ENCODE results near the gene THEM5.

THEM5 gene

GRCh38 chr1:151833172-151833900 is 20.2 kb downstream of the THEM5 start:
- TF ChIP-seq POLR2A (IDR thresholded peaks at IDR 0.05; ENCODE audit: low read depth, low read length) (no peak), POLR2AphosphoS5 (IDR thresholded peaks at IDR 0.05; ENCODE audit: low read depth, low read length) (no peak), TAF1 (IDR thresholded peaks at IDR 0.05; ENCODE audit: borderline replicate concordance, low read depth, low read length) (no peak)
- no peak for DNase-seq (ENCODE audit: insufficient read length)
- FAIRE-seq: no peak

GRCh38 chr1:151832318-151832980 is 21.1 kb downstream of the THEM5 start:
- no peak for FAIRE-seq
- no peak for DNase-seq (ENCODE audit: insufficient read length)
- TF ChIP-seq POLR2A (IDR thresholded peaks at IDR 0.05; ENCODE audit: low read depth, low read length) (no peak), POLR2AphosphoS5 (IDR thresholded peaks at IDR 0.05; ENCODE audit: low read depth, low read length) (no peak)

GRCh38 chr1:151831605-151832004 is 21.9 kb downstream of the THEM5 start, which contains the start of gene RORC:
TSS of gene RORC (minus strand) at chr1:151831802. CDS start at chr1:151831764, 38 bp downstream.
- FAIRE-seq: no peak
- TF ChIP-seq POLR2AphosphoS5 (IDR thresholded peaks at IDR 0.05; ENCODE audit: low read depth, low read length): no peak
- TF ChIP-seq TAF1 (IDR thresholded peaks at IDR 0.05; ENCODE audit: borderline replicate concordance, low read depth, low read length): no peak
- TF ChIP-seq POLR2A (IDR thresholded peaks at IDR 0.05; ENCODE audit: low read depth, low read length): no peak
- no peak for DNase-seq (ENCODE audit: insufficient read length)

- no peak for TF ChIP-seq POLR2AphosphoS5 (IDR thresholded peaks at IDR 0.05; ENCODE audit: low read depth, low read length)
- TF ChIP-seq POLR2A (IDR thresholded peaks at IDR 0.05; ENCODE audit: low read depth, low read length): no peak
- no peak for TF ChIP-seq TAF1 (IDR thresholded peaks at IDR 0.05; ENCODE audit: borderline replicate concordance, low read depth, low read length)
- FAIRE-seq: no peak
- no peak for DNase-seq (ENCODE audit: insufficient read length)
These were observed 22.3 kb downstream of the THEM5 start for GRCh38 chr1:151831256-151831591.

- DNase-seq (ENCODE audit: insufficient read length) (no peak), FAIRE-seq (no peak)
- TF ChIP-seq POLR2A (IDR thresholded peaks at IDR 0.05; ENCODE audit: low read depth, low read length) (no peak), POLR2AphosphoS5 (IDR thresholded peaks at IDR 0.05; ENCODE audit: low read depth, low read length) (no peak), TAF1 (IDR thresholded peaks at IDR 0.05; ENCODE audit: borderline replicate concordance, low read depth, low read length) (no peak)
These were observed 23.5 kb downstream of the THEM5 start for GRCh38 chr1:151830055-151830454.

GRCh38 chr1:151829352-151830046 is 24.0 kb downstream of the THEM5 start:
- no peak for TF ChIP-seq POLR2A (IDR thresholded peaks at IDR 0.05; ENCODE audit: low read depth, low read length)
- TF ChIP-seq TAF1 (IDR thresholded peaks at IDR 0.05; ENCODE audit: borderline replicate concordance, low read depth, low read length): no peak
- no peak for TF ChIP-seq POLR2AphosphoS5 (IDR thresholded peaks at IDR 0.05; ENCODE audit: low read depth, low read length)
- no peak for FAIRE-seq
- no peak for DNase-seq (ENCODE audit: insufficient read length)

GRCh38 chr1:151828921-151829320 is 24.6 kb downstream of the THEM5 start:
- TF ChIP-seq POLR2AphosphoS5 (IDR thresholded peaks at IDR 0.05; ENCODE audit: low read depth, low read length) (no peak), TAF1 (IDR thresholded peaks at IDR 0.05; ENCODE audit: borderline replicate concordance, low read depth, low read length) (no peak), POLR2A (IDR thresholded peaks at IDR 0.05; ENCODE audit: low read depth, low read length) (no peak)
- FAIRE-seq: no peak
- no peak for DNase-seq (ENCODE audit: insufficient read length)

- TF ChIP-seq POLR2AphosphoS5 (IDR thresholded peaks at IDR 0.05; ENCODE audit: low read depth, low read length) (no peak), TAF1 (IDR thresholded peaks at IDR 0.05; ENCODE audit: borderline replicate concordance, low read depth, low read length) (no peak), POLR2A (IDR thresholded peaks at IDR 0.05; ENCODE audit: low read depth, low read length) (no peak)
- FAIRE-seq (no peak), DNase-seq (ENCODE audit: insufficient read length) (no peak)
These were observed 25.7 kb downstream of the THEM5 start for GRCh38 chr1:151827853-151828252.

GRCh38 chr1:151825751-151826660 is 27.5 kb downstream of the THEM5 start:
- TF ChIP-seq POLR2A (IDR thresholded peaks at IDR 0.05; ENCODE audit: low read depth, low read length) (no peak), TAF1 (IDR thresholded peaks at IDR 0.05; ENCODE audit: borderline replicate concordance, low read depth, low read length) (no peak), POLR2AphosphoS5 (IDR thresholded peaks at IDR 0.05; ENCODE audit: low read depth, low read length) (no peak)
- FAIRE-seq: no peak
- no peak for DNase-seq (ENCODE audit: insufficient read length)

GRCh38 chr1:151825204-151825603 is 28.3 kb downstream of the THEM5 start:
- TF ChIP-seq TAF1 (IDR thresholded peaks at IDR 0.05; ENCODE audit: borderline replicate concordance, low read depth, low read length) (no peak), POLR2AphosphoS5 (IDR thresholded peaks at IDR 0.05; ENCODE audit: low read depth, low read length) (no peak)
- DNase-seq (ENCODE audit: insufficient read length): no peak
- FAIRE-seq: no peak

- TF ChIP-seq POLR2AphosphoS5 (IDR thresholded peaks at IDR 0.05; ENCODE audit: low read depth, low read length) (no peak), TAF1 (IDR thresholded peaks at IDR 0.05; ENCODE audit: borderline replicate concordance, low read depth, low read length) (no peak), POLR2A (IDR thresholded peaks at IDR 0.05; ENCODE audit: low read depth, low read length) (no peak)
- no peak for DNase-seq (ENCODE audit: insufficient read length)
- FAIRE-seq: no peak
These were observed 30.3 kb downstream of the THEM5 start for GRCh38 chr1:151823175-151823574.

Data from GM12892 (cell line).